Measurements from ENCODE around the gene MEMO1. TPM values are rescaled to one million over a fixed set of nuclear protein-coding genes. Genes with fewer than 3 reads are reported as not detected.
"Not testable (repeated sequence)": the region's sequence is repeated elsewhere in the genome, so short reads cannot be mapped to it uniquely, and the experiment has no call there.

The MEMO1 gene
- total RNA-seq, 1 experiment from 2014 or later, result 66.0 TPM

DNA sequence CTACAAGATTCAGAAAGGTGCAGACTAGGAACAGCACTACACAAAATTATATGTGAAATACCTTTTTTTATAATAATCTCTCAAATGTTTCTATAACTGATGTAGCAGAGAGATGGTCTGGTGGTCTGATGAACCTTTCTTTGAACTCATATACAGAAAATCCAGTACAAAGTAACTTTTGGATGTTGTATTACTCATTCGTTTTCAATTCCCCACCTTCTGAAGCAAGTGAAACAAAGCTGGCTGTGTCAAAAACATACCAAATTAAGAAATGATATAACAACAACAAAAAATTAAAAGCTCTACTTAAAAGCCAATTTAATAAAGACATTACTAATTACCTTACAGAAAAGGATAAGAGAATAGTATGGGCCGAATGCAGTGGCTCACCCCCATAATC, 38.7 kb downstream of the MEMO1 start:
- CTCF ChIA-PET, result no interaction called here
- no peak for DNase-seq (ENCODE audit: low spot score)
- Histone ChIP-seq H3K27ac (ENCODE audit: low read depth, low read length, poor library complexity, severe bottlenecking) (no peak overlapping the region), H3K36me3 (ENCODE audit: insufficient read depth, low read length, poor library complexity, severe bottlenecking) (no peaks in the 10 kb centered on the region), H3K4me1 (ENCODE audit: insufficient read depth, low read length, poor library complexity, severe bottlenecking) (peaks cover 9% of the 10 kb centered on the region), H3K9me3 (ENCODE audit: low read depth, low read length, poor library complexity, severe bottlenecking) (no peaks in the 10 kb centered on the region), H3K27me3 (replicated peaks; ENCODE audit: insufficient read depth, low read depth, low read length, poor library complexity) (no peaks in the 10 kb centered on the region), H3K4me3 (ENCODE audit: low read depth, low read length, poor library complexity, severe bottlenecking) (no peak overlapping the region)
- no TSS peak for BruUV-seq (replicated peaks)
- intact Hi-C loops (cut with micrococcal nuclease; ENCODE audit: unreplicated experiment), result no loop called here
- POLR2A ChIA-PET (ENCODE audit: low non-redundant PET), result no interaction called here
- no peak for TF ChIP-seq EZH2 (IDR thresholded peaks at IDR 0.05; ENCODE audit: borderline replicate concordance, low read depth, low read length, poor library complexity, severe bottlenecking)
- TF ChIP-seq, protein P1, sequence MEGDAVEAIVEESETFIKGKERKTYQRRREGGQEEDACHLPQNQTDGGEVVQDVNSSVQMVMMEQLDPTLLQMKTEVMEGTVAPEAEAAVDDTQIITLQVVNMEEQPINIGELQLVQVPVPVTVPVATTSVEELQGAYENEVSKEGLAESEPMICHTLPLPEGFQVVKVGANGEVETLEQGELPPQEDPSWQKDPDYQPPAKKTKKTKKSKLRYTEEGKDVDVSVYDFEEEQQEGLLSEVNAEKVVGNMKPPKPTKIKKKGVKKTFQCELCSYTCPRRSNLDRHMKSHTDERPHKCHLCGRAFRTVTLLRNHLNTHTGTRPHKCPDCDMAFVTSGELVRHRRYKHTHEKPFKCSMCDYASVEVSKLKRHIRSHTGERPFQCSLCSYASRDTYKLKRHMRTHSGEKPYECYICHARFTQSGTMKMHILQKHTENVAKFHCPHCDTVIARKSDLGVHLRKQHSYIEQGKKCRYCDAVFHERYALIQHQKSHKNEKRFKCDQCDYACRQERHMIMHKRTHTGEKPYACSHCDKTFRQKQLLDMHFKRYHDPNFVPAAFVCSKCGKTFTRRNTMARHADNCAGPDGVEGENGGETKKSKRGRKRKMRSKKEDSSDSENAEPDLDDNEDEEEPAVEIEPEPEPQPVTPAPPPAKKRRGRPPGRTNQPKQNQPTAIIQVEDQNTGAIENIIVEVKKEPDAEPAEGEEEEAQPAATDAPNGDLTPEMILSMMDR (conservative IDR thresholded peaks at IDR 0.05; ENCODE audit: low read depth, low read length), result no peak

DNA sequence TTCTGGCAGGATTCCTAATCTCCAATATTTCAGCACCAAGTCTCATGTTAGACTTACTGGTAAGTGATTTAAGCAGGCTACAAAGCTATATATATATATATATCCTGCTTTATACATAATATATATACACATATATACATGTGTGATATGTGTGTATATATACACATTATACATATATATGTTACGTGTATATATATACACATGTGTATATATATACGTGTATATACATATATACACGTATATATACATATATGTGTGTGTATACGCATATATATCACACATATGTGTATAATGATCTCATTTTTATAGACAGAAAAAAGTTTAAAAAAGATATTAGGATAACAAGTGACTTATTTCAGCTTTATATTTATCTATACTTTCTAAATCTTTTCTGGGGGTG, 41.6 kb downstream of the MEMO1 start:
- BruUV-seq (replicated peaks), result no TSS peak
- H3K27ac ChIP-seq (ENCODE audit: low read depth, low read length, poor library complexity, severe bottlenecking), result no peak overlapping the region
- H3K27me3 ChIP-seq (replicated peaks; ENCODE audit: insufficient read depth, low read depth, low read length, poor library complexity), result no peaks in the 10 kb centered on the region
- H3K4me3 ChIP-seq (ENCODE audit: low read depth, low read length, poor library complexity, severe bottlenecking), result no peak overlapping the region
- no peak for DNase-seq (ENCODE audit: low spot score)
- ChIA-PET POLR2A (ENCODE audit: low non-redundant PET) (no interaction called here), CTCF (no interaction called here)
- TF ChIP-seq EZH2 (IDR thresholded peaks at IDR 0.05; ENCODE audit: borderline replicate concordance, low read depth, low read length, poor library complexity, severe bottlenecking), result no peak
- TF ChIP-seq, protein P1 (conservative IDR thresholded peaks at IDR 0.05; ENCODE audit: low read depth, low read length), result no peak
- no peaks in the 10 kb centered on the region for H3K9me3 ChIP-seq (ENCODE audit: low read depth, low read length, poor library complexity, severe bottlenecking)
- no peaks in the 10 kb centered on the region for H3K36me3 ChIP-seq (ENCODE audit: insufficient read depth, low read length, poor library complexity, severe bottlenecking)
- intact Hi-C loops (cut with micrococcal nuclease; ENCODE audit: unreplicated experiment), result no loop called here
- H3K4me1 ChIP-seq (ENCODE audit: insufficient read depth, low read length, poor library complexity, severe bottlenecking), result peaks cover 6% of the 10 kb centered on the region

DNA sequence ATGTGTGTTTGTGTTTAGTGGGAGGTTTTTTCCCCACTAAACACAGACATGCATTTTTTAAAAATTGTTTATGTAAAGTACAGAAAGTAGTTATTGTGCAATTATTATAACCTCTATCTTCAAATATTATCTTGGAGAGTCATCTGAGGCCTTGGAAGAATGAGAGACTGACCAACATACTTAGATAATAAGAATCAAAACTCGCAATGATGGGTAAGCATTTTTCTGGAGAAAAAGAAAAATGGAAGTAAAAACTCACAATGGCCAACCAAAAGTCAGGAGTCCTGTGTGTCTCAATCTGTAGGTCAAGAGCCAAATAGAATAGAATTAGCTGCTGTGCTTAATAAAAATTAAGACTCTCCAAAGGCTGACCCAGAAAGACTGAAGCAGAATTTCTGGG, 43.0 kb downstream of the MEMO1 start:
- Histone ChIP-seq H3K27ac (ENCODE audit: low read depth, low read length, poor library complexity, severe bottlenecking) (no peak overlapping the region), H3K9me3 (ENCODE audit: low read depth, low read length, poor library complexity, severe bottlenecking) (no peaks in the 10 kb centered on the region), H3K4me3 (ENCODE audit: low read depth, low read length, poor library complexity, severe bottlenecking) (no peak overlapping the region), H3K4me1 (ENCODE audit: insufficient read depth, low read length, poor library complexity, severe bottlenecking) (no peaks in the 10 kb centered on the region), H3K36me3 (ENCODE audit: insufficient read depth, low read length, poor library complexity, severe bottlenecking) (no peaks in the 10 kb centered on the region), H3K27me3 (replicated peaks; ENCODE audit: insufficient read depth, low read depth, low read length, poor library complexity) (no peaks in the 10 kb centered on the region)
- ChIA-PET CTCF (no interaction called here), POLR2A (ENCODE audit: low non-redundant PET) (no interaction called here)
- no TSS peak for BruUV-seq (replicated peaks)
- DNase-seq (ENCODE audit: low spot score), result no peak
- intact Hi-C loops (cut with micrococcal nuclease; ENCODE audit: unreplicated experiment), result no loop called here
- TF ChIP-seq EZH2 (IDR thresholded peaks at IDR 0.05; ENCODE audit: borderline replicate concordance, low read depth, low read length, poor library complexity, severe bottlenecking), result no peak
- TF ChIP-seq, protein P1 (conservative IDR thresholded peaks at IDR 0.05; ENCODE audit: low read depth, low read length), result no peak

DNA sequence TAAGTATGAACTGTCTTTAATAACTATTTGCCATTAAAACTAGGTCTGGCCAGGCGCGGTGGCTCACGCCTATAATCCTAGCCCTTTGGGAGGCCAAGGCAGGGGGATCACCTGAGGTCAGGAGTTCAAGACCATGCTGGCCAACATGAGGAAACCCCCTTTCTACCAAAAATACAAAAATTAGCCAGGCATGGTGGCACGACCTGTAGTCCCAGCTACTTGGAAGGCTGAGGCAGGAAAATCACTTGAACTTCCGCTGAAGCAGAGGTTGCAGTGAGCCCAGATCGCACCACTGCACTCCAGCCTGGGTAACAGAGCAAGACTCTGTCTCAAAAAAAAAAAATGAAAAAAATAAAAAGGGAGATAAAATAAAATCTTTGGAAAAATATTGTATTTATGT, 44.4 kb downstream of the MEMO1 start:
- H3K4me3 ChIP-seq (ENCODE audit: low read depth, low read length, poor library complexity, severe bottlenecking); CTCF ChIA-PET; H3K4me1 ChIP-seq (ENCODE audit: insufficient read depth, low read length, poor library complexity, severe bottlenecking); intact Hi-C loops (cut with micrococcal nuclease; ENCODE audit: unreplicated experiment); POLR2A ChIA-PET (ENCODE audit: low non-redundant PET); H3K27me3 ChIP-seq (replicated peaks; ENCODE audit: insufficient read depth, low read depth, low read length, poor library complexity); DNase-seq (ENCODE audit: low spot score); H3K27ac ChIP-seq (ENCODE audit: low read depth, low read length, poor library complexity, severe bottlenecking); BruUV-seq (replicated peaks); H3K36me3 ChIP-seq (ENCODE audit: insufficient read depth, low read length, poor library complexity, severe bottlenecking); H3K9me3 ChIP-seq (ENCODE audit: low read depth, low read length, poor library complexity, severe bottlenecking): not testable (repeated sequence)
